Renal cortex interstitium (tissue), 11 donors: ENCODE data around the gene ICA1. TPM values are rescaled to one million over a fixed set of nuclear protein-coding genes. Genes with fewer than 3 reads are reported as not detected.

ENCODE experiments used
- DNase-seq, 11 donors: peaks; one replicate each; pipeline ENCODE4 v3.0.0-alpha.2; 2013; ENCODE audit warnings: low read depth in 9 of 11, low spot score in 4 of 11; ENCODE audit errors: extremely low read depth in 1 of 11
- polyA plus RNA-seq, 3 donors: library from polyadenylated mRNA; unstranded; fragments of 120-200 nt; gene quantifications; one replicate each; pipeline ENCODE4 v1.2.1, GENCODE V29; 2013; ENCODE audit not compliant: insufficient read length in 3 of 3

Gene ICA1
- polyA plus RNA-seq, 3 donors, result 15.3 to 50.7 (median 25.8) TPM

GRCh38 chr7:8236780-8237407, 25.1 kb downstream of the ICA1 start:
- DNase-seq, result no peak

DNA sequence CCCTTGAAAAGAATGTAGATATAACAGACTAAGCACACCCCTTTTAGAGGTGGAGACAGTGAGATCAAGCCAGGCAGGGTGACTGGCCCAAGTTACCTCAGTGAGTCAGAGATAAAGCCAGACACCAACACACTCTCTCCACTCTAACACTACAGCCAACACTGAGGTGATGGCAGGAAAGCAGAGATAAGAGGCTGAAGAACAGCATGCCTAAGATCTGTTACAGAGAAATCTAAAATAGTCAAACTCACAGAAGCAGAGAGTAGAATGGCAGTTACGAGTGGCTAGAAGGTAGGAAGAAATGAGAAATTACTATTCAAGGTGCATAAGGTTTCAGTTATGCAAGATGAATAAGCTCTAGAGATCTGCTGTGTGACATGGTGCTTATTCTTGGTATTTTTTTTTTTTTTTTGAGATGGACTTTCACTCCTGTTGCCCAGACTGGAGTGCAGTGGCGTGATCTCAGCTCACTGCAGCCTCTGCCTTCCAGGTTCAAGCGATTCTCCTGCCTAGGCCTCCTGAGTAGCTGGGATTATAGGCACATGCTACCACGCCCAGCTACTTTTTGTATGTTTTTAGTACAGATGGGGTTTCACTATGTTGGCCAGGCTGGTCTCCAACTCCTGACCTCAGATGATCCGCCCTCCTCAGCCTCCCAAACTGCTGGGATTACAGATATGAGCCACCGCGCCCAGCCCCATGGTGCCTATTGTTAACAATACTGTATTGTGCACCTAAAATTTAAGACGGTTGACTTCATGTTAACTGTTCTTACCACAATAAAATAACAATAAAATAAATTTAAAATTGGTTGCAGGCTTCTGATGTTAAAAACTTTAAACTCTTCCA, 28.7 kb downstream of the ICA1 start:
- DNase-seq, result no peak

DNA sequence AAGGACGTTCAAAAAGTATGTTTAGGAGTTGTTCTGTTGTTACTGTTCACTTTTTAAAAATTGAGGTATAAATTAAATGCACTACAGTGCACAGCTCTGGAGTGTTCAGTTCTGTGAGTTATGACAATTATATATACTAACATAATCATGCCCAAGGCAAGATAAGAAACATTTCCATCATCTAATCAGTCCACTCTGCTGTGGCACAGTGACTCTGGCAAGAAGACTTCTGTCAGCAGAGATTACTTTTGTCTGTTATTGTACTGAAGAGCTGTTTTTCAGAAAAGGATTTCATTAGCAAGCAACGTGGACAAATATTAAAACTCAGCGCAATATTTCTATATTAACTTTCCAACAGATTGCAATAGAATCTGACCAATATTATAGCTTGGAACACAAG, 32.0 kb downstream of the ICA1 start:
- no peak for DNase-seq

- no peak for DNase-seq
Observed at GRCh38 chr7:8228766-8229674, 32.9 kb downstream of the ICA1 start.

DNA sequence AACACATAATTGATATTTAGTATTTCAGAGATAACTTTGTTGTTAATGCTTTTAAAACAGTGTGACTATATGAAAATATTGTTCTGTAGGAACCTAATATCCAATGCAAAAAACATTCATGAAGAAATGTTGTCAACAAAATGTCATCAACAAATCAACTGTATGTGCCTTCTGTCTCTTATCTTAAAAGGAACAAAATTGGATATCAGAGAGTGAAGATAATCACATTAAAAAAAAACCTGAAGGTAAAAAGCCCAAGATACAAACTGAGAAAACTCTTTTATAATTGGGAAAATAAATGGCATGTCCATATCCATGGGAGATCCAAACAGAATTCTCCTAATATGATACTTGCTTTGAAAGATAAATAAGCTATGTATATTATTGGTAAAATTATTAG, 33.9 kb downstream of the ICA1 start:
- no peak for DNase-seq

- no peak for DNase-seq
Observed at GRCh38 chr7:8227261-8227660, 34.7 kb downstream of the ICA1 start.

DNA sequence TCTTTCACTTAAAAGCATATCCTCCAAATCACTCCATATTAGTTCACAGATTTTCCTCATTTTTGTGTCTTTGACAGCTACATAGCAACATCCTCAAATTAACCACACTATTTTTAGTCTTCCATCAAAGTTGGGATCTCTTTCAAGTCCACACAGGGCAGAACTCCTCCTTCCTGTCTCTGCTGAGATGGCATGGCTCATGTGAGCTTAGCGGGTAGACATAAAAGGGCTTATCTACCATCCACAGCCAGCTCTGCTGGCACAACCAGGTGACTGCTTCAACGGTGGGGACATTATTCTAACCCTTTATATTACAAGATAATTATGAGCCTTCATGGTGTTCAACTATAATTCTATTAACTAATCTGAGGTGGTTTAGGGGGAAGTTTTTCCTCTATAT, 35.5 kb downstream of the ICA1 start:
- DNase-seq, result no peak

DNA sequence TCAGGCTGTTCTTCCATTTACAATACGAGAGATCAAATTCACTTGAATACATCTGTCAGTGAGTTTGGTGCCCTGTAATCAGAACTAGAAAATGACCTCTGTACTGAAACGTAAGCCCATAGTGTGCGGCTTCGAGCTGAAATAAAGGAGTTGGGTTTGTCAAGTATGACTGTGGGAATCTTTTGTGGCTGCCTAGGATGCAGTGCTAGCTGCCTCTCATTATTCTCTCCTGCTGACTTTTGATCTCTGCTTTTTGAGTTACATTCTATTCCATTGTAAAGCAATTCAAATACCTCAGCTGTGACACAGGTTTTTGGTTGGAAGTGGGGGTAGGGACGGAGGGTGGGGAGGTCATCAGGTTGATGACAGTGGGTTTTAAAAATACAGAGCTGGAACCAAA, 40.4 kb downstream of the ICA1 start:
- no peak for DNase-seq

DNA sequence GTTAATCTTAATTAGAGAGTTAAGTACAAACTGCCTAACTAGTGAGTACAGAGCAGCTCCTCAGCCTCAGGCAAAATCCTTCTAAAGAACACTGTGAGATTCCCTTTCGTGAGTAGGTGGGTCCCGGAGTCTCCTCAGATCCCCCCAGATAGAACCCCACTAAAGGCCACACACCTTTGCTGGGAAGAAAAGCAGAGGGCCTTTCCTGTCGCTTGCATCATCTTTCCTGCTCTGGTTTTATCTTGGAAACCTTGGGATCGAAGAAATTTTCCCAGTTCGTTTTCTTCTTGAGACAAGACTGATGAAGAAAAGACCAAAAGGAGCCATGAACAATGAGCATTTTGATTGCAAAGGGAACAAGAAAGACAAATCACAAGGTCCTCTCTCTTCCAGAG, 40.9 kb downstream of the ICA1 start:
- DNase-seq, result no peak

GRCh38 chr7:8220376-8221100, 41.4 kb downstream of the ICA1 start:
- DNase-seq, result no peak

DNA sequence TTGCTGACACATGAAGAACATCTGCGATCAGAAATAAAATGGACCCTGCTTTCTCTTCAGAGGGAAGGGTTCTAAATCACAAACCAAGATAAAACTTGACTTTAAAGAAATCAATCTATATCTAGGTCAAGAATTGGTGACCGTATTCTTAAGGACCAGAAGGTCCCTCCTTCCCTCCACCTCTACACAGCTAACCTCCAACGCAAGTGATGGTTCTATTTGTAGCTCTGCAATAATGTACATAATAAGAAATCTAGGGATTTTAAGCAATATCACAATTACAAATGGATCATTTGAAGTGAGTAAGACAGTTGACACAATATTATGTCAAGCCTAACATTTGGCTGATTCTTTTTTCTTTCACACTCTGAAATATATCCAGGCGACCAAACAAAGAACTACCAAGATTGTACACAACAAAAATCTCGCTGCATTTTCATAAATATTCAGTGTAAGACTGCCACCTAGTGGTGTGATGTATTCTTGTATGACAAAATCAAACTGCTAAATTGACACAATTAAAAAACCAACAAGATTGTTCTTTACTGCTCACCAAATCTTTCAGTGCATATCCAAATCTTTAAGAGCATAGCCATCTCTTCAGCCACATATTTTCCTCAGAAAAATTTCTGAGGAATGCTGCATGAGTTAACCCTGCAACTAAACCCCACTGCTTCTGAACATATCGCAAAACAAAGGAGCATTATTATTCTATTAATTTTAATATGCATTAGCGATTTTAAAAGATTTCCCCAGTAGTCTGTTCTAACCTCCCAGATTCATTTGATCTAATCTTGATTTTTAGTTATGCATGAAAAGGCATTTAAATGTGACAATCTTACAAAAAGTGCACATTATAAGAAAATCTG, 44.5 kb downstream of the ICA1 start:
- DNase-seq, result peak in 10 of 11 donors; percentile 40 to 79 (median 68)

DNA sequence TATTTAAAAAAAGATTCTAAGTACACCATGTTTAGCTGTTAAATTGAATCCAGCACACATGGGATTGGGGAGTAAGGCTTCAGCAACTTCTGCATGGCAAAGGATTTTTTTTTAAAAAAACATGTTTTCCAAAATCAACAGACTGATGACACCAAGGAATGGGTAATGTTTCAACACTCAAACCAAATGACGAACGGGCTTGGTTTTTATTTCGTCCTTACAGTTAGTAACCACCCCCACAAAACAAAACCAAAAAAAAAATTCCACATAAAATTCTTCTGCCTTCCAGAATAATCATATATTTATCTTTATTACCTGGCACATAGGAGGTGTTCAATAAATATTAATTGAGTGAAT, 45.7 kb downstream of the ICA1 start:
- DNase-seq, result no peak

DNA sequence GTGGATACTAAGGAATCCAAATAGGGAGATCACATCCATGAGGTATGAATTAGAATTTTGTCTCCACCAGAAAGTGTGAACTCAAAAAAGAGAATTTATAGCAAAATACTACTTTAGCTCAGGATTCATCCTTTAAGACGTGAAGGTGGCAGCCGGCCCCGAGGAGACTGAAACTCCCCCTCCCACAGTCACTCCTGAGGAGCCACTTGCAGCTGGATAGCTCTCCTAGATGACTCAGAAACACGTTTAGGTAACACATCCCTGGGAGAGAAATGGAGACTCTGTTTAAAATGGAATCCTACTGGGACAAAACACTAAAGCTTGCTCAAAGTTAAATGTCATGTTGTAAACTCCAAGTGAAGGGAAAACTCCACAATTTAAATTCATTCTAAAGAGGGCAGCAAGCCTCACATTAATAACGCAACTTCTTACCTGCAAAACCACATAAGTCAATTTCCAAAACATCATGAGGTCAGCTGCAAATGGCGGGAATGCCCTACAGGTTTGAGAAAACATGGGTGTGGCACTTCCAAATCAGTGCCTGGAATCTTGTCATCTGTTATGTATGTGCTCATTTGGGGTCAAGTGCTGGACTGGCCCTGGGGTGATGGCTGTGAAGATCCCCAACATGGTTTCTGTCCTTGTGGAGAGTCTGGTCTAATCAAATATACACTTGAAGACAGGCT, 46.2 kb downstream of the ICA1 start:
- DNase-seq, result no peak

DNA sequence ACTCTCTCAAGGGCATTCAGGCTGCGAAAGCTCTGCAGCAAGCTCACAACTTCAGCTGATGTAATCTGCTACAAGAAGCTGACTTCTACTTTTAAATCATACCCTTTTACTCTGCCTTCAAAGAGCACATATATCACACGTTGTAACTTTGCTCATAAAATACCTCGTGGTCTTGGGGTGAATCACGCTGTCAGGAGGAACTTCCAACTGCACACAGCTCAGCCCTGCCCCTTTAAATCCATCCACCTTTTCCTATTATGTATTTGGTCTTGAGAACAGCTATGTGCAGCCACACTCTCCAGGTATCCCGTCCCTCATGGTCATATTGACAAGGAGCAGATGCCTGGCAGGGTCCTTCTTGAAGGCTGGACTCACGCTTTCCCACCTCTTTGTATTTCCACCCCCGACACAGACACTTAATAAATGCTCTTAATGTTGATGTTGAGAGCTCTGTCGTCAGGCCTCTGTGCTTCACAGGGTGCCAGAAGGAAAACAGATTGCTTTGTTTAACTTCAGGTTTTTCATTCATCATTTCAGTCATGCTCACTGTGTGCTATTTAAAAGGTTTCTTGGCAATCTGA, 47.6 kb downstream of the ICA1 start:
- peak in 6 of 11 donors; percentile 19 to 41 (median 28) for DNase-seq

DNA sequence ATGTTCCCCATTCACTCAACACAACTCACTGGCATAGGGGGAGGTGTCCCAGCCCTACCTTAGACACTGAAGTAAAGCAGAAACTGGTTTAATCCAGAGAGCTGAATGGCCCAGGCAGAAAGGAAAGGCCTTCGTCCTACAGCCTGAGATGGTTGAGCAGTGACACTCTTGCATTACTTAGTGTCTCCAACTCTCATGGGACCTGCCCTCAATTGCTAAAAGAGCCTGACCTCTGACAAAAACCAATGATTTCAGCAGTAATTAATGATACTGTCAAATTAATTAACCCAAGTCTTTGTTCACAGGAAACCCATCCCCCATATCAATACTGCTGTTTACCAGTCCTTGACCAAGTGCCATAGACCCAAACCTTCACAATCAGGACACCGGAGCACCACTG, 48.6 kb downstream of the ICA1 start:
- DNase-seq, result no peak

DNA sequence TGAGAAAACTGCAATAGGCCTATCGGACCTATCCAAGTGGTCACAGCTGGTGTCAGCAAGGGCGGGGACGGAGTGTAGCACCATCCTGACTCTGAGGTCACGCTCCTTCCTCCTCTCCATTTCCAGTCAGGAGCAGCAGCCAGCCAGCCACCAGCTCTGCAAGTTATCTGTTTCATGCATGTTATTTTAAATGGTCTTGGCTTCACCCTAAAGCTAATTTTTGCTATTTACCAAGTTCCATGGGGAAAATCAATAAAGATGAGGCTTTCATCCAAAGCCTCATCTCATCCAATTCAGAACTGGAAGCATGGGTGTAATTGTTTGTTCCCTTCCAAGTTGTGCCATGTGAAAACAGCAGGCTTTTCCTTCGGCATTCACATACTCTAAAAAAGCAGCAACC, 49.3 kb downstream of the ICA1 start:
- no peak for DNase-seq

GRCh38 chr7:8211725-8212096, 50.3 kb downstream of the ICA1 start:
- no peak for DNase-seq
